Gastroesophageal sphincter (tissue), 4 donors: ENCODE results near the gene GALK2. TPM values are rescaled to one million over a fixed set of nuclear protein-coding genes. Genes with fewer than 3 reads are reported as not detected.

Source experiments
- ATAC-seq: fragments of 150-250 bp; one replicate; pipeline ENCODE4 v1.9.1; 2016; ENCODE audit warnings: mild to moderate bottlenecking, moderate library complexity
- H3K27ac ChIP-seq, 4 donors: fragments of 200-600 bp; sonication (generic) in 3 of 4; 1 replicate in 3 of 4; 2 replicates in 1 of 4; pipeline ENCODE4 v1.5.1; 2016 to 2019
- H3K27me3 ChIP-seq: fragments of 200-600 bp; sonication (generic); one replicate; pipeline ENCODE4 v1.5.1; 2019
- H3K36me3 ChIP-seq, 2 donors: fragments of 200-600 bp; sonication (generic); one replicate each; pipeline ENCODE4 v1.5.1; 2019; ENCODE audit warnings: control low read depth in 1 of 2
- H3K4me1 ChIP-seq, 3 donors: fragments of 200-600 bp; sonication (generic); 1 replicate in 2 of 3; 2 replicates in 1 of 3; pipeline ENCODE4 v1.5.1; 2016 to 2019; ENCODE audit warnings: control low read depth in 2 of 3
- H3K4me3 ChIP-seq, 2 donors: fragments of 200-600 bp; sonication (generic); one replicate each; pipeline ENCODE4 v1.5.1; 2019; ENCODE audit warnings: mild to moderate bottlenecking in 1 of 2, moderate library complexity in 1 of 2
- H3K9me3 ChIP-seq, 3 donors: fragments of 200-600 bp; sonication (generic); one replicate each; pipeline ENCODE4 v1.5.1; 2017 to 2019; ENCODE audit warnings: control low read depth in 2 of 3
- CTCF ChIP-seq, 4 experiments: fragments of 200-600 bp in 2 of 4; fragments of 450-650 bp in 2 of 4; sonication (generic) in 1 of 4; IDR thresholded peaks; one replicate each; pipeline ENCODE4 v1.5.1; 2017 to 2019; ENCODE audit warnings: antibody characterized with exemption in 4 of 4, mild to moderate bottlenecking in 2 of 4, moderate library complexity in 2 of 4
- EP300 ChIP-seq: sonication (generic); formaldehyde crosslinking; IDR thresholded peaks from one replicate; pipeline ENCODE4 v1.6.1; 2017; ENCODE audit warnings: antibody characterized with exemption, mild to moderate bottlenecking
- POLR2A ChIP-seq, 2 donors: fragments of 450-650 bp; IDR thresholded peaks; one replicate each; pipeline ENCODE4 v1.6.1; 2017; ENCODE audit warnings: antibody characterized with exemption in 2 of 2, mild to moderate bottlenecking in 2 of 2, moderate library complexity in 1 of 2
- POLR2AphosphoS5 ChIP-seq: sonication (generic); formaldehyde crosslinking; IDR thresholded peaks from one replicate; pipeline ENCODE4 v1.6.1; 2017; ENCODE audit warnings: antibody characterized with exemption
- WGBS, 2 donors: methylation state at CpG; one replicate each; pipeline ENCODE4 v1.1.5; 2018; ENCODE audit warnings: low coverage in 1 of 2; 5-methylcytosine and 5-hydroxymethylcytosine counted together
- total RNA-seq, 4 donors: library from RNA; depleted of rRNA; stranded (reverse); fragments of >200 nt; gene quantifications; one replicate each; pipeline ENCODE4 v1.1.0, GENCODE V29; 2016

GALK2 gene
- total RNA-seq, 4 donors from 2014 or later = 30.0 to 54.8 (median 43.8) TPM

- Histone ChIP-seq H3K27me3 (no peaks in the 10 kb centered on the region), H3K4me3 (peak overlapping the region; percentile 84 to 88), H3K36me3 (no peaks in the 10 kb centered on the region), H3K4me1 (peaks cover 0 to 54% (median 2%) of the 10 kb centered on the region in 3 donors), H3K9me3 (no peaks in the 10 kb centered on the region), H3K27ac (peak overlapping the region; percentile 57 to 92 (median 89))
- WGBS, 2 donors = 0 to 1% methylated on average over 18 to 20 of the region's 26 CpGs
- TF ChIP-seq POLR2A (IDR thresholded peaks at IDR 0.05) (no peak), POLR2AphosphoS5 (no peak), EP300 (no peak), CTCF (IDR thresholded peaks at IDR 0.05) (no peak)
- ATAC-seq = no peak
Measured at GRCh38 chr15:49155834-49156627, 14.0 kb upstream of the GALK2 start.

- H3K27ac ChIP-seq = no peak overlapping the region
- TF ChIP-seq POLR2AphosphoS5 (no peak), CTCF (IDR thresholded peaks at IDR 0.05) (no peak), POLR2A (IDR thresholded peaks at IDR 0.05) (no peak), EP300 (no peak)
- ATAC-seq = no peak
- peaks cover 0 to 16% of the 10 kb centered on the region in 2 donors for H3K36me3 ChIP-seq
- no peaks in the 10 kb centered on the region for H3K4me1 ChIP-seq
- H3K4me3 ChIP-seq = no peak overlapping the region
- no peaks in the 10 kb centered on the region for H3K27me3 ChIP-seq
- WGBS, 2 donors = 83 to 86% methylated on average over 1 of the region's 1 CpG
- H3K9me3 ChIP-seq = no peaks in the 10 kb centered on the region
Measured at GRCh38 chr15:49163678-49164077, 6.4 kb upstream of the GALK2 start.

- Histone ChIP-seq H3K4me1 (no peaks in the 10 kb centered on the region), H3K36me3 (peaks cover 0 to 16% of the 10 kb centered on the region in 2 donors), H3K27ac (no peak overlapping the region), H3K27me3 (no peaks in the 10 kb centered on the region), H3K4me3 (no peak overlapping the region), H3K9me3 (no peaks in the 10 kb centered on the region)
- ATAC-seq = no peak
- no peak for TF ChIP-seq POLR2AphosphoS5
- no peak for TF ChIP-seq CTCF (IDR thresholded peaks at IDR 0.05)
- TF ChIP-seq EP300 = no peak
- no peak for TF ChIP-seq POLR2A (IDR thresholded peaks at IDR 0.05)
Measured at GRCh38 chr15:49164865-49165264, 5.2 kb upstream of the GALK2 start.

GRCh38 chr15:49168016-49168415 is 2.0 kb upstream of the GALK2 start:
- peaks cover 0 to 2% of the 10 kb centered on the region in 2 donors for H3K36me3 ChIP-seq
- WGBS, 2 donors = 58 to 66% methylated on average over 3 of the region's 3 CpGs
- no peaks in the 10 kb centered on the region for H3K27me3 ChIP-seq
- H3K4me3 ChIP-seq = no peak overlapping the region
- no peaks in the 10 kb centered on the region for H3K9me3 ChIP-seq
- H3K27ac ChIP-seq = no peak overlapping the region
- no peak for ATAC-seq
- TF ChIP-seq POLR2AphosphoS5 = no peak
- H3K4me1 ChIP-seq = peaks cover 0 to 18% (median 0%) of the 10 kb centered on the region in 3 donors

- Histone ChIP-seq H3K4me1 (peaks cover 0 to 18% (median 0%) of the 10 kb centered on the region in 3 donors), H3K4me3 (no peak overlapping the region), H3K36me3 (no peaks in the 10 kb centered on the region), H3K27ac (no peak overlapping the region), H3K9me3 (no peaks in the 10 kb centered on the region), H3K27me3 (no peaks in the 10 kb centered on the region)
- WGBS, 2 donors = 98% methylated on average over 6 to 12 of the region's 12 CpGs
- ATAC-seq = no peak
- TF ChIP-seq POLR2AphosphoS5 (no peak), CTCF (IDR thresholded peaks at IDR 0.05) (no peak), EP300 (no peak), POLR2A (IDR thresholded peaks at IDR 0.05) (no peak)
Measured at GRCh38 chr15:49171790-49172189, 1.7 kb downstream of the GALK2 start.
